ENCODE data around the gene SMC1A. TPM values are rescaled to one million over a fixed set of nuclear protein-coding genes. Genes with fewer than 3 reads are reported as not detected.

Gene SMC1A
- total RNA-seq, 4 donors from 2014 or later: 23.0 to 48.9 (median 30.4) TPM

- 88 to 96% methylated on average over 2 of the region's 2 CpGs for WGBS, 2 donors
- intact Hi-C loops (cut with DNase I; ENCODE audit: low total_unique reads): no loop called here
- H3K4me3 ChIP-seq (ENCODE audit: low read depth, poor library complexity, severe bottlenecking): no peak overlapping the region
- DNase-seq (ENCODE audit: low spot score in 2 of 2): no peak
- TF ChIP-seq POLR2A (IDR thresholded peaks at IDR 0.05): no peak
- TF ChIP-seq CTCF (IDR thresholded peaks at IDR 0.05): no peak
These were observed 25.0 kb upstream of the SMC1A start for GRCh38 chrX:53447441-53447840.

- 19 to 55% methylated on average over 5 to 6 of the region's 6 CpGs for WGBS, 2 donors
- no peak for DNase-seq (ENCODE audit: low spot score in 2 of 2)
- no peak for TF ChIP-seq POLR2A (IDR thresholded peaks at IDR 0.05)
- TF ChIP-seq CTCF (IDR thresholded peaks at IDR 0.05): no peak
- intact Hi-C loops (cut with DNase I; ENCODE audit: low total_unique reads): no loop called here
- H3K4me3 ChIP-seq (ENCODE audit: low read depth, poor library complexity, severe bottlenecking): no peak overlapping the region
These were observed 23.5 kb upstream of the SMC1A start for GRCh38 chrX:53445977-53446376.

- WGBS, 2 donors: 44 to 80% methylated on average over 1 of the region's 1 CpG
These were observed 19.8 kb upstream of the SMC1A start for GRCh38 chrX:53442322-53442631.

GRCh38 chrX:53441531-53442321, 19.3 kb upstream of the SMC1A start:
- H3K4me3 ChIP-seq (ENCODE audit: low read depth, poor library complexity, severe bottlenecking): no peak overlapping the region
- TF ChIP-seq POLR2A (IDR thresholded peaks at IDR 0.05) (no peak), CTCF (IDR thresholded peaks at IDR 0.05) (no peak)
- DNase-seq (ENCODE audit: low spot score in 2 of 2): peak; percentile 34 to 93
- intact Hi-C loops (cut with DNase I; ENCODE audit: low total_unique reads): no loop called here
- 8 to 29% methylated on average over 10 to 30 of the region's 44 CpGs for WGBS, 2 donors

More at GRCh38 chrX:53442322-53442631, 19.8 kb upstream of the SMC1A start:
- DNase-seq (ENCODE audit: low spot score in 2 of 2): no peak
- intact Hi-C loops (cut with DNase I; ENCODE audit: low total_unique reads): no loop called here
- TF ChIP-seq CTCF (IDR thresholded peaks at IDR 0.05) (no peak), POLR2A (IDR thresholded peaks at IDR 0.05) (no peak)
- no peak overlapping the region for H3K4me3 ChIP-seq (ENCODE audit: low read depth, poor library complexity, severe bottlenecking)

GRCh38 chrX:53440621-53441517, 18.4 kb upstream of the SMC1A start:
- WGBS, 2 donors: 3 to 15% methylated on average over 29 to 39 of the region's 39 CpGs
- no peak overlapping the region for H3K4me3 ChIP-seq (ENCODE audit: low read depth, poor library complexity, severe bottlenecking)
- no peak for TF ChIP-seq POLR2A (IDR thresholded peaks at IDR 0.05)
- TF ChIP-seq CTCF (IDR thresholded peaks at IDR 0.05): no peak
- intact Hi-C loops (cut with DNase I; ENCODE audit: low total_unique reads): no loop called here
- DNase-seq (ENCODE audit: low spot score in 2 of 2): peak; percentile 73 to 97

Measured in lower leg skin (tissue), 4 donors.